ENCODE data around the gene TEX264.

The TEX264 gene

DNA sequence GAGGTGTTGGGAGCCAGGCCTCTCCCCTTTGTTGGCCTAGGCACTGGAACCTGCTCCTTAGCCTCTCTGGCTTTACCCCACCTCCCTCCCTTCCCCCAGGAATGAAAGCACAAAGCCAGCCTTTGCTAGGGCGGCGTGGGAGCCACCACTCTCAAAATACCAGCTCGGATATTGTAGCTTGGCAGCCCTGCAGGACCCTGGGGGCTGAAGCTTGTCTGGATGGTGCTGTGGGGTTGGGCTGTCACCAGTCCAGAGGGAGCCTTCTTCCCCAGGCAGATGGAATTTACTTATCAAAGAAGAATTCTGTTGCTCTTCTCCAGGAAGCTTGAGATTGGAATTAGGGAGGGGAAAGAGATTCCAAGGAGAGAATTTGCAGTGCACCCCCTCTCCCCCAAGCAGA is 20.9 kb downstream of the TEX264 start:
- no peak for DNase-seq (ENCODE audit: low read depth in 1 of 2, low spot score in 1 of 2)

DNA sequence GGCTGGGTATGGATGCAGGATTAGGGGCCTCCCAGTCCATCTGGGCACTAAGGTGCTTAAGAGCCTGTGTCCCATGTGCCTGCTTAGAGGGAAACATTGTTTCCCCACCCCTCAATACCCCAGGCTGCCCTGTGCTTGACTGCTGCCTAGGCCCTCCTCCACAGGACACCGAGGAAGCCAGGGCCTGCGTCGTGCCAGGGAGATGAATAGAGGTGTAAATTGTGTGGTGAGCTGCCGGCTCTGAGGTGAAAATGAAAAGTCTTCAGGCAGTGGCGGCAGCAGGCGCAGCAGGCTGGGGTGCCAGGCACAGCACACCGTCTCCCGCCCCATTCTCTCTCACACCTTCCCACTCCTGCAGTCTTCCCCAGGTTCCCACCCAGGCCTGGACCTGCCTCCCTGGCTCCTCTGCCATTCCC is 21.9 kb downstream of the TEX264 start:
- DNase-seq (ENCODE audit: low read depth in 1 of 2, low spot score in 1 of 2), result no peak

DNA sequence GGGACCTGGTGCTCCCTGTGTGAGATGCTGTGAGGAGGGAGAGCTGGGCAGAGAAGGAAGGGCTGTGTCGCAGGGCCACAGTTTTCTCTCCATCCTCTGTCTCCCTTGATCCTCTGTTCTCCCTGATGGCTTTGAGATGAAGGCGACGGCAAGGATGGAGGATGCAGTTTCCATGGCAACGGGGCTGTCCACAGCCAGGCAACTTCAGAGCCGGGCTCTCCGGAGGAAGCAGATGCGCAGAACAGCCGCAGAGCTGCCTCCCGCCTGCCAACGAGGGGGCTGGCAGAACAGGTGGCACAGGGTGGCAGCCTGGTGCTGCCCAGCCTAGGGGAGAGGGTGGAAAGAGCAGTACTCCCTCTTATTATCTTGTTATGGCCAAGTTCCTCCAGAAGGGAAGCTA is 25.9 kb downstream of the TEX264 start:
- no peak for DNase-seq (ENCODE audit: low read depth in 1 of 2, low spot score in 1 of 2)

DNA sequence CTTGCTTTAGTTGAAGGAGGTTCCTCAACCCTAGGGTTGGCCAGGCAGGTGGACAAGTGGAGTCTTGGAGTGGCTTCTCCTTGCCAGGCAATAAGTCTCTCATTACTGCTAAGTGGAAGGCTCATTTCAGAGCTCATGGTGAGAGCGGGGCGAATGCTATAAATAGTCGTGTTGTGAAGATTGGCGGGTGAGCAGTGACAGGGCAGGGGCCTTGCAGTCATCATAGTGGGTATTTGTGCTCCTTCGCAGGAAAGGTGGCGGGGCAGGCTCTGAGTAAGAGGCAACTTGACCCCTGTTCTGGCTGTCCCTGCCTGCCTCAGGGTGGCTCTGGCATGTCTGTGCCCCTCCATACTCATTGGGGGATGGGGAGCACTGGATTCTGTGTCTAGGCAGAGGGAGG is 27.2 kb downstream of the TEX264 start:
- no peak for DNase-seq (ENCODE audit: low read depth in 1 of 2, low spot score in 1 of 2)

DNA sequence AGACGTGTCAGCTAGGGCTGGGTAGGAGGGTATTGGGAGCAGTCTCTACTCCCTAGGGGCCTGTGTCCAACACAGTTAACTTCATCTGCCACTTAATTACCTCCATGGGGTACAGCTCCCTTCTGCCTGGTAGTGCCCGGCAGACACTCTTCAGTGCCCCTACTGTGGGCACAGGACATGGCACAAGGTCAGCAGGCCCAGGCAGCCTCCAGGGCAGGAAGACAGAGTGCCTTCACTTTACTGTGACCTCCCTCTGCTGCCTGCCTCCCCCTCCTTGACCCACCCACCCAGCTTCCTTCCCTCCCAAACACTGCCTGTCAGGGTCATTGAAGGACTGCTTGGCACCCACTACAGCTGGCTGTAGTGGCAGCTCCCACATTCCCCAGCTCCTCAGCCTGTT is 29.4 kb downstream of the TEX264 start:
- no peak for DNase-seq (ENCODE audit: low read depth in 1 of 2, low spot score in 1 of 2)

DNA sequence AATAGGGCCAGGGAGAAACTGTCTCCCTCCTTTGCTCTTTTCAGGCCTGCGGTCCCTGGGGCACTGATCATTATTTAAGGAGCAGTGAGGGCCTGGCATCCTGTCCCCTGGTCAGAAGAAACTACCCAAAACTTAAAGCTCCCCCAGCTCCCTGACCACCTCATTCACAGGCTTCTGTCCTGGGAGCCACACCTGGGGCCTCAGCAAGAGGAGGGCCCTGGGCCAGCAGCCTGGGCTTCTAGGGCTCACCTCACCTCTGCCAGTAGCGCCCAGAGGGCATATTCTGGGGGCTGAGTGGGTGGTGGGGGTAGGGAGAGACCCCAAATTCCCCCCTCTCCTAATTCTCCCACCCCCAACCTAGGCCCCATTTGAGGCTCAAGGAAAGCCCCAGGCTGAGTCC is 31.1 kb downstream of the TEX264 start:
- no peak for DNase-seq (ENCODE audit: low read depth in 1 of 2, low spot score in 1 of 2)

DNA sequence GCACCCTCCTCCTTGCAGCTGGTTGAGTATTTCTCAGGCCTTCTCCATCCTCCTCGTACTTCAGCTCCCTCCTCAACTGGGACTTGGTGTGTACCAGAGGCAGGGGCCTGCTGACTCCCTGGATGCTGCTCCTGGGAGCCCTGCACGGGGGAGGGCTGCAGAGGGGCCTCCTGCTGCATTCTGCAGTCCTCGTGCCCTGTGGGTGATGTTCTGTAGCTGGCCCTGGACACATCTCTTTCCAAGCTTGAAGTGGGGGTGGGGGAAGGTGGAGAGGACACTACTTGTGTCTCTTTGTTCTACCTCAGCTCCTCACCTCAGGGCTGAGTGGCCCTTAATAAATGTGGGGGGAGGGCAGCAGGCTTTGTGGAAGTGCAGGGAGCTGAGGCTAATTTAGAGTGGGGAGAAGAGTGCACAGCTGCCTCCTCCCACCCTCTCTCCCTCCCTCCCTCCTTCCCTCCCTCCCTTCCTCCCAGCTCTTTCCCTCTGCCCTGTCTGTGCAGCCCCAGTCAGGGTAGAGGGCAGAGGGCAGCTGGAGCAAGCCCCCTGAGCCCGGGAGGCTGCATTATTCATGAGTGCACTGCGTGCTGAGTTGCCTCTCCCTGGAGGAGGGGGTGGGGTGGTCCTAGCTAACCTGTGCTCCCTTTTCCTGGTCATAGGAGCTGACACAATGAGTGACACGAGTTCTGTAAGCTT is 32.2 kb downstream of the TEX264 start:
- no peak for DNase-seq (ENCODE audit: low read depth in 1 of 2, low spot score in 1 of 2)

DNA sequence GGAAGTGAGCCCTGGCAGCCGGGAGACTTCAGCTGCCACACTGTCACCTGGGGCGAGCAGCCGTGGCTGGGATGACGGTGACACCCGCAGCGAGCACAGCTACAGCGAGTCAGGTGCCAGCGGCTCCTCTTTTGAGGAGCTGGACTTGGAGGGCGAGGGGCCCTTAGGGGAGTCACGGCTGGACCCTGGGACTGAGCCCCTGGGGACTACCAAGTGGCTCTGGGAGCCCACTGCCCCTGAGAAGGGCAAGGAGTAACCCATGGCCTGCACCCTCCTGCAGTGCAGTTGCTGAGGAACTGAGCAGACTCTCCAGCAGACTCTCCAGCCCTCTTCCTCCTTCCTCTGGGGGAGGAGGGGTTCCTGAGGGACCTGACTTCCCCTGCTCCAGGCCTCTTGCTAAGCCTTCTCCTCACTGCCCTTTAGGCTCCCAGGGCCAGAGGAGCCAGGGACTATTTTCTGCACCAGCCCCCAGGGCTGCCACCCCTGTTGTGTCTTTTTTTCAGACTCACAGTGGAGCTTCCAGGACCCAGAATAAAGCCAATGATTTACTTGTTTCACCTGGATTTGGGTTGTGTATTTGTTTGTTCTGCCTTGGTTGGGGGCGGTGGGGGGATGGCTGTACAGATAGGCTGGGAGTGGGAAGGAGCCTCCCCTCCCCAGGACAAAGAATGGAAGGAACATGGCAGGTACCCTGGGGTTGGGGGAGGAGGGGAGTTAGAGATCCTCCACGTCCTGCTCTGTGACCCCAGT is 32.9 kb downstream of the TEX264 start:
- no peak for DNase-seq (ENCODE audit: low read depth in 1 of 2, low spot score in 1 of 2)

DNA sequence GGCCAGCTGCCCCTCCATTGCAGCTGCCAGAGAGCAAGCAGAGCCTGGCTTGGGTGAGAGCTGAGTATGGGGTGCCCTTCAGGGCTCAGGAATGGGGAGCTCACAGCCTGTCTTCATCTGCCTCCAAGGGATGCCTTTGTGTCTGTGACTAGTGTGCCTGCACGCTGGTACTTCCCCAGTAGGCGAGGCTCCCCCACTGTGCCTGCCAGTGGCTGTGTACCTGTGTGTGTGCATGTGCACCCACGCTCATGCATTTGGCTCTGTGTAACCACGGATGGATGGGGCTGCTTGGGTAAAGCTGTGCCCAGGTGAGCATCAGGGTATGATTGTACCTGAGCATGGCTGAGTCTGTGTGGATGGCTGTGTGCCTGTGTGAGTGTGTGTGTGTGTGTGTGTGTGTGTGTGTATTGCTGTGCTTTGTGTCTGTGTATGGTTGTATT is 33.5 kb downstream of the TEX264 start:
- no peak for DNase-seq (ENCODE audit: low read depth in 1 of 2, low spot score in 1 of 2)

DNA sequence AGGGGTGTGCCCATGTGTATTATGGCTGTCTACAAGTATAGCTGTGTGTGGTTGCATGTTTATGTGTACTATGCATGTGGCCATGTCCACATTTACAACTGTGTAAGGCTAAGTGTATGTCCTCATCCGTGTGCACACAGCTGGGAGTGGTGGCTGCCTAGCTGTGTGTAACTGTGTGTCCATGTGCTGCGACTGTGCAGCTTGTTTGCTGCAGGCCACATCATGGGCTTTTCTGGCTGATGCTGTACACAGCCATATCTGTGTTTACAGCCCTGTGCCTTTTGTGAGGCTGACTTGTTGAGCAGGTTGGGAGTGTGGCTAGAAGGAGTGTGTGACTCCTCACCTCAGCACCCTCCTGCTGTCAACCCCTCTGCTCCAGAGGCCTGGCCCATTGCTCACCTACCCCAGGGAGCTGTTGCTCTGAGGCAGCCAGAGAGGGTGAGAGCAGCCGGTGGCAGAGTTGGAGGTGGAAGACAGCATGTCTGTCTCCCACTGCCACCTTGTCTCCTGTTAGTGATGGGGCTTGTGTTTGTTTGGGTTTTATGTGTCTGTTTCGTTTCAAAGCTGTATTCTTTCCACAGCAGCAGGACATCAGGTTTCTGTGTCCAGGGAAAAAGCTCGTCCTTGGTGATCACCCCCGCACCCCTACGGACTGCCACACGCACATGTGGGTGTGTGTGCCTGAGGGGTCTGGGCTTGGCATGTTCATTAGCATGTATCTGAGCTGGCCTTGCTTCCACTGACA is 34.4 kb downstream of the TEX264 start:
- no peak for DNase-seq (ENCODE audit: low read depth in 1 of 2, low spot score in 1 of 2)

DNA sequence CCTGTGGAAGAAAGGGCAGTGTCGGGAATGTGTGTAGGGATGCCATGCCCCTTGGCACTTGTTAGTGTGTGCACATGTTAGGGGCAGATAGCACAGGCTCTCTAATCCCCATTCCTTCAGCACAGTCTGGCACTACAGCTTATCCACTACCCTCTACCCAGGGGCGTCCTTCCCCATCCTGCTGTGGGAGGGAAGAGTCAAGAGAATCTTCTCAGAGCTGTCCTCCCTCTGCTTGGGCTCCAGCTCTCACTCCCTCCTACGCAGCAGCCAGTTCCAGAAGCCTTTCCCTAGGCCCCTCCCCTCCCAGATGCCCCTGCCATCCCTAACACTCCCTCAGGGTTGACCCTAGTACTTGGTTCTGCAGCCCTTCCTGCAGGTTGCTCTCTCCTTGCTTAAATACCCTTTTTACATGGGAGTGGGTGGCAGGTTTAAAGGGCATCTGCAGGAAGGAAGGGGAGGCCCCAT is 35.0 kb downstream of the TEX264 start:
- DNase-seq (ENCODE audit: low read depth in 1 of 2, low spot score in 1 of 2), result no peak

DNA sequence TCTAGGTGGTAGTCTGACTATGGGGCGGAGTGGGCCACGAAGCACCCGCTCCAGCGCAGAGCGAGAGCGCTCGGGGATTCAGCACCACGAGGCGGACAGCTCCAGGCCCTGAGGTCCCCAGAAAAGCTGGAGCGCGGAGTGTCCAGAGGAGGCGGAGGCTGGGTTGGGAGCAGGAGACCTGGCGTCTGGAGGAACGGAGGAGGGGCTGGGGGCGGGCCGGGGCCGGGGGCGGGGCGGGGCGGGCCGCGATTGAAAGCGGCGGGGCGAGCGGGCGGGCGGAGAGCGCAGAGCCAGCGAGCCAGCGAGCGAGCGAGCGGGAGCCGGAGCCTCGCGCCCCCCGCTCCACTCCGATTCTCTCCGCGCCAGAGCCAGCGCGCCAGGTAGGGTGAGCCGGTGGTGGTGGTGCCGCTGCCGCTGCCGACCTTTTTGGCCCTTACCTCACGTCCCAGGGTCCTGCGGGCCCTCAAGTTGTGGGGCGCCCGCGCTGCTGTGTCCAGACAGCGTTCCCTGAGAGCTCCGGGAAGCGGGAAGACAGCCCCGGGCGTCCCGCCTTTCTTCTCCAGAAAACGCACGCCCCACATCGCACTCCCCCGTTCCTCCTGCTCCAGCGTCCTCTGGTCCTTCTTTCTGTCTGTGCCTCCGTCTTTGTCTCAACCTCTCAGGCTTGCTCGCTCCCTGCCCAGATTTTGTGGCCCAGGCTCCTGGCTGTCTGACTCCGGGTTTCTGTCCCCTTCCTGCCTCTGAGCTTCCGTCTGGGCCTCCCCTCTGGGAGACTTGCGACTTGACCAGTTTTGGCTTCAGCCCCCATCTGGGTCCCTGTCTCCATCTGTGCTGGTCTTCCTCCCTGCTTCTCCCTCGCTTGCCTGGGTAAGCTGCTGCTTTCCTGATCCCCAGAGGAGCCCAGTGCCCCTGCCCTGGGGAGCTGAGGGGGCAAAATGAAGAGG is 36.0 kb downstream of the TEX264 start, which contains the start of gene GRM2:
Gene GRM2, plus strand, starts transcription at position 281 of the 944 bp plus-strand sequence. CDS start 1,916 bp downstream, outside the sequence.
- no peak for DNase-seq (ENCODE audit: low read depth in 1 of 2, low spot score in 1 of 2)

DNA sequence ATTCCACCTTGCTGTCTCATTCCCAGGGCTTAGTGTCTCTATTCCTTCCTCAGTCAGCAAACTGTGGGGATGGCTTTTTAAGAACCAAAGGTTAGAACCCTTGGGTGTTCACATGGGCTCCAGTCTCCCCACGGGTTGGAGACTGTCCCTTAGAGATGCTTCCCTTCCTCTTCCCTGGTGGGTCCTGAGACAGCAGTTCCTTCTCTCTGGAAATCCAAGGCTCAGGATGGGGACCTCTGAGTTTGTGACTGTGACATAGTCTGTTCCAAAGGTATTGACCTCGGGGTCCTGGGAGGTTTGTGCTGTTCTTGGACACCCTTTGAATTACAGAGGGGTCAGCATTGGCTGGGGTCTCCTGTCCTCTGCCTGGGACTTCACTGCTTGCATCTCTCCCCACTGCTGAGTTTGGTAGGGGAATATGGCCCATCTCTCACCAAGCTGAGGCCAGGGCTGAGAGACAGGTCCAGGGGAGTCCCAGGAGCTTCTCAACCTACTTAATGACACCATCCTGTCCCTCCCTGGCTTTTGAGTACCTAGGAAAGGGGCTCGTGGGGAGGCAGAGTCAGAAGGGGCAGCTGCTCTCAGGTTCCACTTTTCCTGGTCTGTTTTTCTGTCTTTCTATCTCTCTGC is 37.3 kb downstream of the TEX264 start:
- DNase-seq (ENCODE audit: low read depth in 1 of 2, low spot score in 1 of 2), result no peak

DNA sequence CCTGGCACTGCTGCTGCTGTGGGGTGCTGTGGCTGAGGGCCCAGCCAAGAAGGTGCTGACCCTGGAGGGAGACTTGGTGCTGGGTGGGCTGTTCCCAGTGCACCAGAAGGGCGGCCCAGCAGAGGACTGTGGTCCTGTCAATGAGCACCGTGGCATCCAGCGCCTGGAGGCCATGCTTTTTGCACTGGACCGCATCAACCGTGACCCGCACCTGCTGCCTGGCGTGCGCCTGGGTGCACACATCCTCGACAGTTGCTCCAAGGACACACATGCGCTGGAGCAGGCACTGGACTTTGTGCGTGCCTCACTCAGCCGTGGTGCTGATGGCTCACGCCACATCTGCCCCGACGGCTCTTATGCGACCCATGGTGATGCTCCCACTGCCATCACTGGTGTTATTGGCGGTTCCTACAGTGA is 38.0 kb downstream of the TEX264 start:
- no peak for DNase-seq (ENCODE audit: low read depth in 1 of 2, low spot score in 1 of 2)

DNA sequence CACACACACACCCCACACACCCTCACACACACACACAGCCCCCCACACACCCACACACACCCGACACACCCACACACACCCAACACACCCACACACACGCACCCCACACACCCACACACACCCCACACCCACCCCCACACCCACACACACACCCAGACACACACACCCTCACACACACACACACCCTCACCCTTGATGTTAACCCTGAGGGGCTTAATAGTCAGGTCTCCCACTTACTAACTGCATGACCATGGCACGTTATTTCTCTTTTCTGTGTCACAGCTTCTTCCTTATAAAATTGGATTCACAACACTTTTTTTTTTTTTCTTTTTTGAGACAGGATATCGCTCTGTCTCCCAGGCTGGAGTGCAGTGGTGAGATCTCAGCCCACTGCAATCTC is 38.6 kb downstream of the TEX264 start:
- DNase-seq (ENCODE audit: low read depth in 1 of 2, low spot score in 1 of 2), result no peak

DNA sequence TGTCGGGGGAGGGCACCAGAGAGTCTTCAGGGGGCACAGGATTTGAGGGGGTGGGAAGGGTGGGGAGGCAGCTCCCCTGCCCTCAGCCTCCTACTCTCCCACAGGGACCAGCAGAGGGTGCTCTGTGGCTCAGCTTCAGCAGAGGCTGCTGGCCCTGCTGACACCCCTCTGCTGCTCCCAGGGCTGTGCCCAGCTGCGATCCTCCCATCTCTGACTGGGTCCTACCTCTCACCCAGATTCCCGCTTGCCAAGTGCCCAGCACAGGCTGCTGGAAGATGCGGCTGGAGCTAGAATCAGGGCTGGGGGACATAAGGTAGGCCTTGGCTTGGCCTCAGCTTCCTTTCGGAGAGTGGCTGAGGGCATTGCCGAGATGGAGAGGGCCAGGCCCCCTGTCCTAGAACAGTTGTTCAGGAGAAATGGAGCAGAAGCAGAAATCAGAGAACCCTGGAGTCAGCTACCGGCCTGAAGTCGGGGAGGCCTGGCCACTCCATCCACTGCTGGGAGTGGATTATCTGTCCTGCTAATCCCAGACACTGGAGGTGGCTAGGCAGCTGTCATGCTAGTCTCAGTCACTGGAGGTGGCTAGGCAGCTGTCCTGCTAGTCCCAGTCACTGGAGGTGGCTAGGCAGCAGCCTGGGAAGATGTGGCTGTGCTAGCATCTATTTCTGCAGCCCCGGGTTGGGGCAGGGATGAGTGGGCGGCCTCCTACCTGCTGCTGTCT is 39.7 kb downstream of the TEX264 start:
- DNase-seq (ENCODE audit: low read depth in 1 of 2, low spot score in 1 of 2), result no peak

DNA sequence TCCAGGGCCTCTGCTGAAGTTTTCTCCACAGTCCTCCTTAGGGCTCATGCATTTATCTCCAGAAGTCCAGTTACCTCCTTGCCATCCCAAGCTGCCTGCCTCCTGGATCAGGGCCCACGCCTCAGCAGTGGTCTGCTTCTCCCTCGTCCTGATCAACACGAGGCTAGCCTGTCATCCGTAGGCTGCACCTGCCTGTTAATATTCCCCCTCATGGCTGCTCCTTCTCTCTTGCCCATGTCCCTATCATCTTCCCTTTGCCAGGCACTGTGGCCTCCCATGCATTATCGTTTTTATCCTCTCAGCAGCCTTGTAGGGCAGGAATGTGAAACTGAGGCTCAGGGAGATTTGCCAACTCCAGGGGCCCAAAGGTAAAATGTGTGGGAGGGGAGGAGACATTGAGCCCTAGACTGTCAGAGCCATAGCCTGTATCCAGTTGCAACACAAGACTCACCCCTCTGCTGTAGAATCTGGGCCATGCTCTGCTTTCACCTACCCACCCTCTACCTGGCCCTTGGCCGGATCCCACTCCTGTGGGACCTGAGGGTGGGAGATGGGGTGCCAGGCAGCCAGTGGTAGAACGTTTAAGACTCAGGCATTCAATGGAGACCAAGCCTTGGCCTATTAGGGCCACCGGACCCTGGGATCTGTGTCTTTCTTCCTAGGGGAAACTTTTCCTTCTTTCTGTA is 40.4 kb downstream of the TEX264 start:
- no peak for DNase-seq (ENCODE audit: low read depth in 1 of 2, low spot score in 1 of 2)

DNA sequence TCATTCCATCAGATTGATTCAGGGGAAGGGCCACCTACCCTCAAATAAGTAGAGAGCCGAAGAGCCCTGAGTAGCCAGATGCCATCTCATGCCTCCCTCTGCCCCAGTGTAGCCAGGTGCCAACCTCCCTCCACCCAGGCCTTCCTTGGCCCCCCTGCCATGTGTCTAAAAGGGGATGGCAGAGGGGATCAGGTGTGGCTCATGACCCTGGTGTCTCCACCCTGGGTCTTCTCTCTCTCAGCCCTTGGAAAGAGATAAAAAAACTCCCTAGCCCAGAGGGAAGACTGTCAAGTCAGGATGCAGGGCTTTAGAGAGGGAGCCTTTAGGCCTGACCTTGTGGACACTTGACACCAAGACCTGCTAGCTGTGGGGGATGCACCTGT is 41.0 kb downstream of the TEX264 start:
- no peak for DNase-seq (ENCODE audit: low read depth in 1 of 2, low spot score in 1 of 2)

DNA sequence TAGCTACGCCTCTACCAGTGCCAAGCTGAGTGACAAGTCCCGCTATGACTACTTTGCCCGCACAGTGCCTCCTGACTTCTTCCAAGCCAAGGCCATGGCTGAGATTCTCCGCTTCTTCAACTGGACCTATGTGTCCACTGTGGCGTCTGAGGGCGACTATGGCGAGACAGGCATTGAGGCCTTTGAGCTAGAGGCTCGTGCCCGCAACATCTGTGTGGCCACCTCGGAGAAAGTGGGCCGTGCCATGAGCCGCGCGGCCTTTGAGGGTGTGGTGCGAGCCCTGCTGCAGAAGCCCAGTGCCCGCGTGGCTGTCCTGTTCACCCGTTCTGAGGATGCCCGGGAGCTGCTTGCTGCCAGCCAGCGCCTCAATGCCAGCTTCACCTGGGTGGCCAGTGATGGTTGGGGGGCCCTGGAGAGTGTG is 41.5 kb downstream of the TEX264 start:
- DNase-seq (ENCODE audit: low read depth in 1 of 2, low spot score in 1 of 2), result no peak

Data from activated CD4-positive, alpha-beta T cell treated with anti-CD3 and anti-CD28 coated beads, Interleukin-2, amount 50 U/mL, for 24 hours (primary cell).